Endodermal cell (in vitro differentiated cells): ENCODE data around the gene ZNF207. TPM values are rescaled to one million over a fixed set of nuclear protein-coding genes. Genes with fewer than 3 reads are reported as not detected.

Experiments used
- DNase-seq: peaks from one replicate; pipeline ENCODE4 v3.0.0-alpha.2; 2017
- H3K27ac ChIP-seq: 2 replicates; pipeline ENCODE4 v1.5.1; 2013; ENCODE audit warnings: mild to moderate bottlenecking, low read depth, low read length, moderate library complexity
- H3K27me3 ChIP-seq: 2 replicates; pipeline ENCODE4 v1.6.1; 2013; ENCODE audit warnings: mild to moderate bottlenecking, low read length, moderate library complexity; ENCODE audit not compliant: insufficient read depth, control insufficient read depth, poor library complexity, severe bottlenecking
- H3K36me3 ChIP-seq: 2 replicates; pipeline ENCODE4 v1.7.0; 2013; ENCODE audit warnings: mild to moderate bottlenecking, low read length, moderate library complexity; ENCODE audit not compliant: control insufficient read depth, insufficient read depth
- H3K4me1 ChIP-seq: one replicate; pipeline ENCODE4 v1.7.0; 2013; ENCODE audit warnings: low read length; ENCODE audit not compliant: control insufficient read depth, insufficient read depth
- H3K4me3 ChIP-seq: 2 replicates; pipeline ENCODE4 v1.5.1; 2013; ENCODE audit warnings: mild to moderate bottlenecking, low read length, moderate library complexity
- H3K9ac ChIP-seq: 2 replicates; pipeline ENCODE4 v1.6.1; 2013; ENCODE audit warnings: mild to moderate bottlenecking, low read length, moderate library complexity; ENCODE audit not compliant: poor library complexity, severe bottlenecking; ENCODE audit errors: extremely low read depth
- H3K9me3 ChIP-seq: 2 replicates; pipeline ENCODE4 v1.6.1; 2013; ENCODE audit warnings: mild to moderate bottlenecking, low read length, moderate library complexity; ENCODE audit not compliant: control insufficient read depth
- H3K27ac Mint-ChIP-seq: 2 replicates; pipeline ENCODE4 v1.8.0; 2020; ENCODE audit warnings: mixed read lengths
- H3K27me3 Mint-ChIP-seq: 2 replicates; pipeline ENCODE4 v1.8.0; 2021; ENCODE audit warnings: mild to moderate bottlenecking, mixed read lengths; ENCODE audit not compliant: insufficient read depth
- H3K36me3 Mint-ChIP-seq: 2 replicates; pipeline ENCODE4 v1.8.0; 2020; ENCODE audit warnings: low read depth, mixed read lengths
- H3K4me1 Mint-ChIP-seq: 2 replicates; pipeline ENCODE4 v1.8.0; 2020; ENCODE audit warnings: mixed read lengths
- H3K4me3 Mint-ChIP-seq: 2 replicates; pipeline ENCODE4 v1.8.0; 2020; ENCODE audit warnings: mild to moderate bottlenecking, moderate library complexity, mixed read lengths
- H3K9me3 Mint-ChIP-seq: 2 replicates; pipeline ENCODE4 v1.8.0; 2020; ENCODE audit warnings: mild to moderate bottlenecking, mixed read lengths
- CTCF ChIP-seq: fragments of 200-600 bp; sonication (generic); conservative IDR thresholded peaks from 2 replicates; pipeline ENCODE4 v1.5.0; 2021; ENCODE audit warnings: antibody characterized with exemption, mild to moderate bottlenecking
- WGBS, 2 experiments: methylation state at CpG; one replicate each; pipeline versions ENCODE4 v1.1.5 to v1.1.7; 2013; ENCODE audit warnings: missing lambda C conversion rate in 2 of 2, mixed read lengths in 1 of 2; ENCODE audit not compliant: insufficient coverage in 1 of 2, insufficient read length in 1 of 2; 5-methylcytosine and 5-hydroxymethylcytosine counted together
- total RNA-seq, 2 donors: library from RNA; stranded (reverse); fragmentation: NEBNext Ultra II Directional in 1 of 2; extraction: Animal tissue kit (Norgen Biotek cat#: 25700) in 1 of 2; gene quantifications; 2 replicates in 1 of 2; 3 replicates in 1 of 2; pipeline ENCODE4 v1.2.1, GENCODE V29; 2021

The ZNF207 gene
- total RNA-seq, 2 donors from 2014 or later, result 234 to 255 TPM

GRCh38 chr17:32383926-32384434 is 34.0 kb downstream of the ZNF207 start:
- Histone ChIP-seq H3K4me3 (no peak overlapping the region), H3K27ac (no peak overlapping the region), H3K27me3 (no peaks in the 10 kb centered on the region), H3K9me3 (no peaks in the 10 kb centered on the region), H3K36me3 (peaks cover 63% of the 10 kb centered on the region), H3K4me1 (peaks cover 5% of the 10 kb centered on the region), H3K9ac (no peak overlapping the region)
- Mint-ChIP-seq H3K27me3 (no peaks in the 10 kb centered on the region), H3K9me3 (no peaks in the 10 kb centered on the region), H3K27ac (no peak overlapping the region), H3K4me3 (no peak overlapping the region), H3K4me1 (peaks cover 7% of the 10 kb centered on the region), H3K36me3 (peaks cover 39% of the 10 kb centered on the region)
- TF ChIP-seq CTCF, result no peak
- DNase-seq, result no peak
- WGBS, 2 experiments, result 92 to 100% methylated on average over 1 of the region's 1 CpG

- TF ChIP-seq CTCF, result no peak
- no peak overlapping the region for H3K27ac Mint-ChIP-seq
Measured at GRCh38 chr17:32385121-32385520, 35.2 kb downstream of the ZNF207 start.

GRCh38 chr17:32385971-32386370 is 36.0 kb downstream of the ZNF207 start:
- TF ChIP-seq CTCF, result no peak
- Histone ChIP-seq H3K9me3 (no peaks in the 10 kb centered on the region), H3K27ac (no peak overlapping the region), H3K27me3 (no peaks in the 10 kb centered on the region), H3K4me3 (no peak overlapping the region), H3K36me3 (peaks cover 45% of the 10 kb centered on the region), H3K9ac (no peak overlapping the region), H3K4me1 (peaks cover 5% of the 10 kb centered on the region)
- WGBS, 2 experiments, result 92 to 94% methylated on average over 3 to 5 of the region's 5 CpGs
- H3K27ac Mint-ChIP-seq, result no peak overlapping the region
- peaks cover 7% of the 10 kb centered on the region for H3K4me1 Mint-ChIP-seq
- H3K27me3 Mint-ChIP-seq, result no peaks in the 10 kb centered on the region
- no peaks in the 10 kb centered on the region for H3K9me3 Mint-ChIP-seq
- H3K36me3 Mint-ChIP-seq, result peaks cover 27% of the 10 kb centered on the region
- H3K4me3 Mint-ChIP-seq, result no peak overlapping the region
- no peak for DNase-seq

More at GRCh38 chr17:32385121-32385520, 35.2 kb downstream of the ZNF207 start:
- H3K36me3 Mint-ChIP-seq, result peaks cover 34% of the 10 kb centered on the region
- H3K4me1 Mint-ChIP-seq, result peaks cover 7% of the 10 kb centered on the region
- H3K4me1 ChIP-seq, result peaks cover 5% of the 10 kb centered on the region
- H3K9me3 Mint-ChIP-seq, result no peaks in the 10 kb centered on the region
- no peak for DNase-seq
- H3K27me3 ChIP-seq, result no peaks in the 10 kb centered on the region
- no peaks in the 10 kb centered on the region for H3K27me3 Mint-ChIP-seq
- H3K9me3 ChIP-seq, result no peaks in the 10 kb centered on the region
- H3K36me3 ChIP-seq, result peaks cover 54% of the 10 kb centered on the region
- 96 to 98% methylated on average over 4 to 5 of the region's 7 CpGs for WGBS, 2 experiments
- H3K4me3 Mint-ChIP-seq, result no peak overlapping the region
- no peak overlapping the region for H3K9ac ChIP-seq
- no peak overlapping the region for H3K4me3 ChIP-seq
- no peak overlapping the region for H3K27ac ChIP-seq
